Prostate gland (tissue), 2 donors: ENCODE data around the gene TCF7L1.

Experiments
- POLR2A ChIP-seq: fragments of 450-650 bp; IDR thresholded peaks from one replicate; pipeline ENCODE4 v1.6.1; 2016; ENCODE audit warnings: antibody characterized with exemption, mild to moderate bottlenecking
- POLR2AphosphoS5 ChIP-seq: sonication (generic); formaldehyde crosslinking; IDR thresholded peaks from one replicate; pipeline ENCODE4 v1.6.1; 2017; ENCODE audit warnings: antibody characterized with exemption
- TF ChIP-seq, protein P1 (sequence below), 4 experiments: fragments of 200-600 bp in 2 of 4; fragments of 450-650 bp in 2 of 4; sonication (generic) in 2 of 4; IDR thresholded peaks; 1 replicate in 3 of 4; 2 replicates in 1 of 4; pipeline ENCODE4 v1.5.1; 2016 to 2019; ENCODE audit warnings: antibody characterized with exemption in 4 of 4, mild to moderate bottlenecking in 2 of 4, moderate library complexity in 2 of 4

DNA sequence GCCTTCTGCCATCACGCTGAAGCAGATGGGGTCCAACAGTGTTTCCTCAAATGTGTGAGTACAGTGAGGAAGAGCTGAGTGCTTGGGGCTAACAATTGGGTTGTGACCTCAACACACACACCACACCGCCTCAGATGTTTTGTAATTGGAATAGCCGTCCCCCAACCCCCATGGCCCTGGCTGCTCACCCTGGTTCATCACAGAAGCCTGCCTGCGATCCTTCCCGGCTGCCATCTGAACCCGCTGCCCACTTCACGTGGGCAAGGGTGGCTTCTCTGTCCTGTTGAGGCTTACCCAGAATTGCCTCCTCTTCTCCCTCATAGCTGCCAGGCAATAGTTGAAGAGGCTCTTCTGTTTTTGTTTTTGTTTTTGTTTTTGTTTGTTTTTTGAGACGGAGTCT is 150.4 kb downstream of the TCF7L1 start:
- no peak for TF ChIP-seq POLR2AphosphoS5
- TF ChIP-seq, protein P1, sequence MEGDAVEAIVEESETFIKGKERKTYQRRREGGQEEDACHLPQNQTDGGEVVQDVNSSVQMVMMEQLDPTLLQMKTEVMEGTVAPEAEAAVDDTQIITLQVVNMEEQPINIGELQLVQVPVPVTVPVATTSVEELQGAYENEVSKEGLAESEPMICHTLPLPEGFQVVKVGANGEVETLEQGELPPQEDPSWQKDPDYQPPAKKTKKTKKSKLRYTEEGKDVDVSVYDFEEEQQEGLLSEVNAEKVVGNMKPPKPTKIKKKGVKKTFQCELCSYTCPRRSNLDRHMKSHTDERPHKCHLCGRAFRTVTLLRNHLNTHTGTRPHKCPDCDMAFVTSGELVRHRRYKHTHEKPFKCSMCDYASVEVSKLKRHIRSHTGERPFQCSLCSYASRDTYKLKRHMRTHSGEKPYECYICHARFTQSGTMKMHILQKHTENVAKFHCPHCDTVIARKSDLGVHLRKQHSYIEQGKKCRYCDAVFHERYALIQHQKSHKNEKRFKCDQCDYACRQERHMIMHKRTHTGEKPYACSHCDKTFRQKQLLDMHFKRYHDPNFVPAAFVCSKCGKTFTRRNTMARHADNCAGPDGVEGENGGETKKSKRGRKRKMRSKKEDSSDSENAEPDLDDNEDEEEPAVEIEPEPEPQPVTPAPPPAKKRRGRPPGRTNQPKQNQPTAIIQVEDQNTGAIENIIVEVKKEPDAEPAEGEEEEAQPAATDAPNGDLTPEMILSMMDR (IDR thresholded peaks at IDR 0.05): no peak
- no peak for TF ChIP-seq POLR2A
